SH-SY5Y (cell line): ENCODE data around the gene CEP76.

Experiments
- GATA2 ChIP-seq: IDR thresholded peaks from 2 replicates; pipeline ENCODE4 v1.6.1; 2011; ENCODE audit warnings: mild to moderate bottlenecking, low read depth, low read length
- GATA3 ChIP-seq: IDR thresholded peaks from 2 replicates; pipeline ENCODE4 v1.6.1; 2011; ENCODE audit warnings: low read depth, mild to moderate bottlenecking, low read length, moderate library complexity

DNA sequence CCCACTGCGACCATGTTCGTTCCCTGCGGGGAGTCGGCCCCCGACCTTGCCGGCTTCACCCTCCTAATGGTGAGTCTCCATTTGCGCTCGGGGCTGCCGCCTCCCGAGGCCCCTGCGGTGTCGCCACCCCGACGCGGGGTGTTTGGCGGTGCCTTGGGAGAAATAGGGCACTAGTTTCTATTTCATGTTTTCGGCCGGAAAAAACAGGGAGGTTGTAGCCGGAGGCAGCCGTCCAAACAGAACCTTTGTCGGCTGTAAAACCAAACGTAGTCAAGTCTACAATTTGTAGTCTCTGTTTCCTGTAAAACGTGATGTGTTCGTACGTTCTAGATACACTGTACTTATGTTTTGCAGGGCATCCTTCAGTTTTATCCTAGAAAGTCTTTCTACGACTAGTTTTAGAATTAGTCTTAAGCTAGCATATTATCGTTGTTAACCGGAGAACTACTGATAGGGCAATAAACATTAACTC, 609 bp upstream of the CEP76 start:
- TF ChIP-seq GATA2 (no peak), GATA3 (no peak)
